Measurements from ENCODE around the gene MTARC2.
"Not testable (repeated sequence)": the region's sequence is repeated elsewhere in the genome, so short reads cannot be mapped to it uniquely, and the experiment has no call there.

MTARC2 gene

DNA sequence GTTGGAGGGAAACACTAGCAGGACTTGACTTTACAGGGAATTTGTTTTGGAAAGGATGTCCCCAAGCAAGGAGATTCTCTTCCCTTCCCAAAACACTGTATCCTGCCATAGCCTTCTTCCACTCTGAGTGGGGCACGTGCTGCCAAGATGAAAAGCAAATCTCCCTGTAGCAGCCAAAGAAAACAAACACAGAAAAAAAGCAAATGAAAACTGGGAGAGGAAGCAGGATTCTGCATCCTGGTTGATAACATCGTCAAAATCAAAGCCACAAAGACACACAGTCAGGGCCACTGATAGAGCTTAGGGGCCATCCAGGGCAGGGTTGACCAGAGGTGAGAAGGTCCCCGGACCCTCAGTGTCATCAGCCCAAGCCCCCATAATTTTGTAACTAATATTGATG, 16.0 kb upstream of the MTARC2 start:
- DNase-seq (ENCODE audit: low read depth in 1 of 2, low spot score in 1 of 2) = no peak

DNA sequence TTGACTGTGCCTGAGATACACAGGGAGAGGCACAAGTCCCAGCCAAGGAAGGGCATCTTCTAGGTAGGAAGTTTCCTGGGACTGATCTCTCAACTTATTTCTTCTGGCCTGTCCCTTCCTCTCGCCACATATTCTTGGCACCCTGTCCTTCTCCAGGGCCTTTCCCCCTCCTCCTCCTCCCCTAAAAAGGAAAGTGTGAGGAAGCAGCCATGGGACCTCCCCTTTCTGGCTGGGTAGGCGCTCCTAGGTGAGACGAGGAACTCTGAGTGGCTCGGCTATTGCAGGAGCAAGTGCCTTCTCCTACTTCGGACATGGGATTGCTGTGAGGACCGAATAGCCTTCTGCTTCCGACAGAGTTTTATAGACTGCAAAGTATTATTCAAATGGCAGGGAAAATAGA, 15.5 kb upstream of the MTARC2 start:
- no peak for DNase-seq (ENCODE audit: low read depth in 1 of 2, low spot score in 1 of 2)

DNA sequence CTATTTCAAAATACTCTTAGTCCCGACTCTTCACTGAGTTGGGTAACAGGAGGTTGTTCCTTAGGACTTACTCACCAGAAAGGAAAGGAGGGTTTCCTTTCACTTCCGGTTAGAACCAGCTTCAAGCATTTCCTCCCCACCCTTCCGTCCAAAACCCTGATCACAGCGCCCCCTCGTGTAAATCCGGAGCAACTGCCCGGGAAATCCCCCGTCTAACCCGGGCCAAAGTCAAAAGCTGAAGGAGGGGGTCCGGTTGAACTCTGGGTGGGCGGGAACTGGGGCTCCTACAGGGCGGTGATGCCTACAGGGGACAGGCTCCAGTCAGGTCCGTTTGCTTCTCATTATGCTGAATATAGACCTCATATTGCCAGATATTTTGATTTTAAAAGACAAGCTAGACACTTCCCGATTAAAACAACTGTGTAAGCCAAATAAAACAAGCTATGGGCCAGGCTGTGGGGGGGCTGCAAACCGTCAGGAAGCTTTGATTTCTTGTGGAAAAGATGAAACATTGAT, 15.0 kb upstream of the MTARC2 start:
- peak; percentile 55 to 78 for DNase-seq (ENCODE audit: low read depth in 1 of 2, low spot score in 1 of 2)

DNA sequence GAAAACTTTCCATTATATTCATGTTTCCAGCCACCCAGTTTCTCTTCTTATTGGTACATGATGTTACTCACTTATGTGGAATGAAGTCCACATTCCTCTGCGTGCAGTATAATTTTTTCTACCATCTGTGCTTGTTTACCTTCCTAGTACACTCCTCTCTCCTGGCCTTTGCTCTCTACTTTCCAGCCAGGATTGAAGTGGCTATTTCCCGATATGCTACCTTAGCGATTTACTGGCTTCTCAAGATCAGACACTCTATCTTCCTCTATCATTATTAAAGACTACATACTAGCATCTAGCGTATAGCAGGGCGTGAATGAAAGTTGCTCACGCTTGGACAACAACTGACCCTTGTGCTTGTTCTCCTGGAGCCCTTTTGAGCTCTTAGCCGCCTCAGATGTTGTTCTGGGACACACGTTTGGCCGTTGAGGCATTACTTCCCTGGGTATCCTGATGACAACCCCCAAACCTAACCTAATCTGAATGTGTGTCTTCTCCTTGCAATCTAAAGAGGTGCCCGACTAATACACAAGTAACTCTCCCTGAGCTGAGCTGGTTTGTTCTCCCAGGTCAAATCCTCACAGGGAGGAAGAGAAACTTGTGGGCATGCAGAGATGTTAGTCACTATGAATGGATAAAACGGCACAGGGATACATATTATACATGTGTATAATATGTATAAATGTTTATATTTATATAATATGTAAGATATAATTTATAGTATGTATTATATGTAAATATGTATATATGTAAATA, 13.4 kb upstream of the MTARC2 start:
- no peak for DNase-seq (ENCODE audit: low read depth in 1 of 2, low spot score in 1 of 2)

DNA sequence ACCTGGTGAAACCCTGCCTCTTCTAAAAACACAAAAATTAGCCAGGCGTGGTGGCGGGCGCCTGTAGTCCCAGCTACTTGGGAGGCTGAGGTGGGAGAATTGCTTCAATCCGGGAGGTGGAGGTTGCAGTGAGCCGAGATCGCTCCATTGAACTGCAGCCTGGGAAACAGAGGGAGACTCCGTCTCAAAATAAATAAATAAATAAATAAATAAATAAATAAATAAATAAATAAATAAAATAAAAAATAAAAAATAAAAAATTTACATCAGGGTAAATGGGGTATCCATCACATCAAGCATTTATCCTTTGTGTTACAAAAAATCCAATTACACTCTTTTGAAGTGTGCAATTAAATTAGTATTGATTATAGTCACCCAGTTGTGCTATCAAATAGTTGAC, 11.8 kb upstream of the MTARC2 start:
- not testable (repeated sequence) for DNase-seq (ENCODE audit: low read depth in 1 of 2, low spot score in 1 of 2)

DNA sequence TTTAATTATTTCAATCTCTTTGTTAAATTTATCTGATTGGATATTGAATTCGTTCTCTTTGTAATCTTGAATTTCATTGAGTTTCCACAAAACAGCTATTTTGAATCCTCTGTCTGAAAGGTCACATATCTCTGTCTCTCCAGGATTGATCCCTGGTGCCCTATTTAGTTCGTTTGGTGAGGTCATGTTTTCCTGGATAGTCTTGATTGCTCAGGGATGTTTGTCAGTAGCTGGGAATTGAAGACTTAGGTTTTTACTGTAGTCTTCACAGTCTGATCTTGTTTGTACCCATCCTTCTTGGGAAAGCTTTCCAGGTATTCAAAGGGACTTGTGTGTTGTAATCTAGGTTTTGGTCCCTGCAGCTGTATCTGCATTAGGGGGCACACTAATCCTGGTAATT, 6.8 kb upstream of the MTARC2 start:
- no peak for DNase-seq (ENCODE audit: low read depth in 1 of 2, low spot score in 1 of 2)

DNA sequence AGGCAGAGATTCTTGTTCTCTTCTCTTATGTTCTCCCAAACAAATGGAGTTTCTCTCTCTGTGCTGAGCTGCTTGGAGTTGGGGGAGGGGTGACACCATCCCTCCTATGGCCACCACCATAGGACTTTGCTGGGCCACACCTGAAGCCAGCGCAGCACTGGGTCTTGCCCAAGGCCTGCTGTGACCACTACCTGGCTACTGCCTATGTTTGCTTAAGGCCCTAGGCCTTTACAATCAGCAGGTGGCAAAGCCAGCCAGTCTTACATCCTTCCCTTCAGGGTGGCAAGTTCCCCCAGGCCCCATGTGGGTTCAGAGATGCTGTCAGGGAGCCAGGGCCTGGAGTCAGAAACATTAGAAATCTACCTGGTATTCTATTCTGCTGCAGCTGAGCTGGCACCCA, 6.3 kb upstream of the MTARC2 start:
- no peak for DNase-seq (ENCODE audit: low read depth in 1 of 2, low spot score in 1 of 2)

DNA sequence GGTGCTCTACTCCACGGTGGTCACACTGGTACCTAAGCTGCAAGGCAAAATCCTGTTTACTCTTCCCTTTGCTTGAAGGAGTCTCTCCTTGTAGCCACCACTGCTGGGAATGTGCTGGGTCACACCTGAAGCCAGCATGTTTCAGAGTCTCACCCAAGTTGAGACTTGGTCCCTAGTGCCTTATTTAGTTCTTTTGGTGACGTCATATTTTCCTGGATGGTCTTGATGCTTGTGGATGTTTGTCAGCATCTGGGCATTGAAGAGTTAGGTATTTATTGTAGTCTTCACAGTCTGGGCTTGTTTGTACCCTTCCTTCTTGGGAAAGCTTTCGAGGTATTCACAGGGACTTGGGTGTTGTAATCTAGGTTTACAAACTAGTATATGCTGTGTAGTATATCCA, 5.6 kb upstream of the MTARC2 start:
- no peak for DNase-seq (ENCODE audit: low read depth in 1 of 2, low spot score in 1 of 2)

DNA sequence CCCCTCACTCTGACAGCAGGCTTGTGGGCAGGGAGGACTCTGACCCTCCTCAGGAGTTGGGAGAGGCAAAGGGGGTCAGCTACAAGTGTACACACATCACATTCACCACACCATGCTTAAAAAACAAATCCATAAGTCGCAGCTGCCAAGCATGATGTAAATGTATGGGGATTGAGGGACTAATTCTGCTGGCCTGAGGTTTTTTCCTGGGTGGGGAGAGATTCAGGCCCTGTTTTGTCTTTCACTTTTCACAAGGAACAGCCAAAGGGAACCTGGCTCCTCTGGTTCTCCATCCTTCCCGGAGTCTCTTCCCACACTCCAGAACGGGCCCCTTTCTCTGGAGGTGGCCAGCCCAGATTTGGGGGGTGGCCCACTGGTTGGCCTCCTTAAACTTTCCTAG, 1.3 kb upstream of the MTARC2 start:
- no peak for DNase-seq (ENCODE audit: low read depth in 1 of 2, low spot score in 1 of 2)

DNA sequence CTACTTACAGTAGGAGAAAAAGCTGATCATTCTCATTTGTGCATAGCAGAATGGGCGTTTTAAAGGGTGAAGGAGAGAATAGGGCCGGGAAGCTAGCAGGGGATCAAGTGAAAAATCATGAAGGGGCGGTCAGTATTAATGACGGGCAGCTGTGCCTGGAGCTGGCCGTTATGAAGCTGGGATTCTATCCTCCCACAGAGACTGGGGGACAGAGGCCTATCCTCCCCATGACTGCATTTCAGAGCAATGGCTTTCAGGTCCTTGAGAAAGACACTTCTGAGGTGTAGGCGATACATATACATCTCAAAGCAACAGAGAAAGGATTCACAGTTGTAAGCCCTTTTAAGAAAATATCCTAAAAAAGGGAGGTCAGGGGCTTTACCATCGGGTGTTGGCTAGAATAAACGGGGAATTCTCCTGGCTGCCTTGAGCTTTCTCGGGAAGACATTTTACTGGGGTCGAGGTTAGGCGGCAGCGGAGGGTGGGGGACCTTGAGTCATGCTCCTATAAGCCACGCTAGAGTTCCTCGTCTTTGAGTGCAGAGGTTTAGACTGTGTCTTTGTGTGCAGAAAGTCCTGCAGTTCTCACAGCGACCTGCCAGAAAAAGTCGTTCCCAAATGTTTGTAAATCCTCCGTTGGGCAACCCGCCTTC, 559 bp upstream of the MTARC2 start:
- no peak for DNase-seq (ENCODE audit: low read depth in 1 of 2, low spot score in 1 of 2)

DNA sequence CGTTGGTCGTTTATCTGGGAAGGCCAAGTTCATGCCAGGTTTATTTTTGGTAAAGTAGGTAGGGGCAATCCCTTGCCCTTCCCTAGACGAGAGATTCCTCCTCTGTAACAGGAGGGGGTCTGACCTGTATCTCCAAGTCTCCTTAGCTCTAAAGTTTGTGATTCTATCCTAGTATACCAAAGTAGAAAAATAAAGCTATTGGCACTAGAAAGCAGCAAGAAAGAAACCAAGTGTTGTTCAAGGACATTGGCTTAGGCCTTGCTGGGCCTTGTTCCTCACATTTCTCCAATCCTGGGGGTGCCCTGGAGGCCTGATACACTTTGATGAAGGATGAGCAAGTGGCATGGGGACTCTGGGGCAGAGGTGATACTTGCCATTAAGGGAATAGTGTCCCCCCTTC, 814 bp downstream of the MTARC2 start:
- no peak for DNase-seq (ENCODE audit: low read depth in 1 of 2, low spot score in 1 of 2)

DNA sequence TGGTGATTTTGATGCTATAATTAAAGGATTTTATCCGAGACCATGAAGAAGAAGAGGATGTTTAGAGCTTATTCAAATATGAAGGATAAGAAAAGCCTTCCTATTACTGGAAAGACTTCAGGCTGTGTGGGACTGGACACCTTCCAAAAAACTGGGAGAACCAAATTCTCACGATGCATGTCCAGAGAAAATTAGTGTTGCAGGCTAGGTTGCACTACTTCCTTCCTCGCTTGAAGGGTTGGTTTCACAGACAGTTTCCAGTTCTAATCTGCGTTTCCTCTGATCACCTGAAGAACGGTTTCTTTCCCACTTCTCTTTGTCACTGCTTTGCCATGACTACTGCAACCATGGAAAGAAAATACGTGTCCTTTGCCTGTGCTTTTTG, 2.0 kb downstream of the MTARC2 start:
- no peak for DNase-seq (ENCODE audit: low read depth in 1 of 2, low spot score in 1 of 2)

DNA sequence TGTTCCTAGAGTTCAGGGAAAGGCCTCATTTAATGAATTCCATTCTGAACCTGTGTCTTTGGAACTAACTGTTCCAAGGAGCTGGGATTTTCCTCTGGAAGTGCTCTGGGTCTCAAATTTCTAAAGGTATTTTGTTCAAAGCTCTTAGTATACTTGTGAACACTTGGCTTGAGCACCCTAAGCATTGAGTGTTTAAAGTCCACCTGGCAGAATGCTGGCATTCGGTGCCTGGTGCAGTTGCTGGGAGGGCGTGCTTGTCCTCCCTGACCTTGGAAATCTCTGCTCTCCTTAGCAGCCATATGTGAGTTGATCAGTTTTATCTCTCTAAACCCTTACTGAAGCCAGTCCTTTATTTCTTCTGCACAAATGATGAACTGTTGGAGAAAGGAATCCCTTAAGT, 3.0 kb downstream of the MTARC2 start:
- no peak for DNase-seq (ENCODE audit: low read depth in 1 of 2, low spot score in 1 of 2)

DNA sequence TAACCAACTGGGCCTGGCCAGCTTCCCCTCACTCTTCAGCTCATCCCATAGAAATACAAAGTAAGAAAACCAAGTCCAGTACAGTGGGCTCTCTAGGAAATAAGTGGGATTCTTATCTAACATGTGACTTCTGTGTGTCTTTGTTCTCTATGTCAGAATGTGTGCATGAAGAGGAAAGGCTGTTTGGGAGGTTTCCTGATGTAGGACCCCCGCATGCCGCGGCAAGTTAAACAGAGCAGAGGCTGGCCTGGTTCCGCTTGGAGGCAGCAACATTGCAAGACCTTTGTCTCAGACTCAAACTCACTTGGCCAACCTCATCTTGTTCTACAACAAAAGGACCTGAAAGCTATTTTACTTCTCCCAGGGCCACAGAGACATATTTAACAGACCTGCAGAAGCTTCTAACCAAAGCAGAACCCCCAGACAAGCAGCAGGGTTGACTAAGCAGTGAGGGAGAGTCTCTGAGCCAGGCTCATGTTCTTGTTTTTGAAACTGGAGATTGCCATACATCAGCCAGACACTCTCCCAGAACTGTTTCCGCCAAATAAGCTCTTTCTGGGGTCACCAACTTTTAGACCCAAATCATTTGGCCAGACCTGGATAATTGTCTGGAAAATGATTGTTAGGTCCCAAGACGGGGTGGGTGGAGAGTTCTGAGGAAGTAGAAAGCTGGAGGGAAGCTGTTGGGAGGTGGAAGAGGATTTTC, 6.2 kb downstream of the MTARC2 start:
- DNase-seq (ENCODE audit: low read depth in 1 of 2, low spot score in 1 of 2) = no peak

DNA sequence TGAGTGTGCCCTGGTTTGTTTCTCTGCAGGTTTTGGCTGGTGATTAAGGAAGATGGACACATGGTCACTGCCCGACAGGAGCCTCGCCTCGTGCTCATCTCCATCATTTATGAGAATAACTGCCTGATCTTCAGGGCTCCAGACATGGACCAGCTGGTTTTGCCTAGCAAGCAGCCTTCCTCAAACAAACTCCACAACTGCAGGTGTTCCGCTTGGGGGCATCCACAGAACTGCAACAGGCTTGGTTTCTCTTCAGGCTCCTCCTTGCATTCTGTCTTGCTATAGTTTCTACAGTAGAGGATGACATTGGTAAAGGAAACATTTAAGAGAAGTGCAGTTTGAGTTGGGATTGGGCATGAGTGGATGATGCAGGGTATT, 6.8 kb downstream of the MTARC2 start:
- DNase-seq (ENCODE audit: low read depth in 1 of 2, low spot score in 1 of 2) = no peak

DNA sequence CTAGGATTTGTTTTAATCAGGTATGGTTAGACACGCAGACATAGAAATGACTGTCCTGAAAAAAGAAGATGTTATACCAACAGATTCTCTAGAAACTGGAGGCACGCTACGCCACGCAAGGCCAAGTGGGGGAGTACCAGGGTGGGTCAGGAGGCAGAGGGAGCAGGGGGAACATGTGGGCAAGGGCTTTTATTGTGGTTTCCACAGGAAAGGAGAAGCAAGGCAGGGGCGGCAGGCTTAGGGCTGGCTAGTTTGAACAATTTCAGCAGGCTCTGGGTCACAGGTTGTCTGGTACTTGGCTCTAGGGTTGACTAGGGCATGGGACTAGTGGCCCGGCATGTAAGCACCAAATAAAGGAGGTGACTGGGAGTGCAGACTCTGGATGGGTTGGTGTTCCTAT, 7.2 kb downstream of the MTARC2 start:
- no peak for DNase-seq (ENCODE audit: low read depth in 1 of 2, low spot score in 1 of 2)

DNA sequence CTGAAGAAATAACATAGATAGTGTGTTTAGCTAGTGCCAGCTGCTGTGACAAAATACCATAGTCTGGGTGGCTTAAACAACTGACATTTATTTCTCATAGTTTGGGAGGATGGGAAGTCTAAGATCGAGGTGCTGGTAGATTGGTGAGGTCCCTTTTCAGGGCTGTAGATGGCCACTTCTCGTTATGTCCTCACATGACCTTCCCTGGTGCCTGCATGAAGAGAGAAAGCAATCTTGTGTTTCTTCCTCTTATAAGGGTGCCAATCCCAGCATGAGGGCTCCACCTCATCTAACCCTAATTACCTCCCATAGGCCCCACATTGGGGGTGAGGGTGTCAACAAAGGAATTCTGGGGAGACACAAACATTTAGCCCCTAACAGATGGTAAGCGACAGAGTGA, 9.3 kb downstream of the MTARC2 start:
- no peak for DNase-seq (ENCODE audit: low read depth in 1 of 2, low spot score in 1 of 2)

DNA sequence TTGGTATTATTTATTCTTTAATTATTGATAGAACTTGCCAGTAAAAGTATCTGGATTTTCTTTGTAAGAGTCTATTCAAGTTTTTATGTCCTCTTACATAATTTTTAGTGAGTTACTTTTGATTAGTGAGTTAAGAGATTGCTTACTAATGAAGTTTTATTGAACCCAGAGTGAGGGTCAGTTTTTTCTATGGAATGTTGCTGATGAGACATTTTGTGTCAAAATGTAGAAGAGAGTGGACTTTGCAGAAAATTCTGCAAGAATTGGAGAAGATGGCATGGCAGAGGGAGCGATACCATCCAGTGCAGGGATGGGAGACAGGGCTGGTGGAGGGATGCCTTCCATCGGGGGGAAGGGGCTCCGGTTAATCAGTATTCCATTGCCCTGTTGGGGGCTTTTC, 11.0 kb downstream of the MTARC2 start:
- DNase-seq (ENCODE audit: low read depth in 1 of 2, low spot score in 1 of 2) = no peak

DNA sequence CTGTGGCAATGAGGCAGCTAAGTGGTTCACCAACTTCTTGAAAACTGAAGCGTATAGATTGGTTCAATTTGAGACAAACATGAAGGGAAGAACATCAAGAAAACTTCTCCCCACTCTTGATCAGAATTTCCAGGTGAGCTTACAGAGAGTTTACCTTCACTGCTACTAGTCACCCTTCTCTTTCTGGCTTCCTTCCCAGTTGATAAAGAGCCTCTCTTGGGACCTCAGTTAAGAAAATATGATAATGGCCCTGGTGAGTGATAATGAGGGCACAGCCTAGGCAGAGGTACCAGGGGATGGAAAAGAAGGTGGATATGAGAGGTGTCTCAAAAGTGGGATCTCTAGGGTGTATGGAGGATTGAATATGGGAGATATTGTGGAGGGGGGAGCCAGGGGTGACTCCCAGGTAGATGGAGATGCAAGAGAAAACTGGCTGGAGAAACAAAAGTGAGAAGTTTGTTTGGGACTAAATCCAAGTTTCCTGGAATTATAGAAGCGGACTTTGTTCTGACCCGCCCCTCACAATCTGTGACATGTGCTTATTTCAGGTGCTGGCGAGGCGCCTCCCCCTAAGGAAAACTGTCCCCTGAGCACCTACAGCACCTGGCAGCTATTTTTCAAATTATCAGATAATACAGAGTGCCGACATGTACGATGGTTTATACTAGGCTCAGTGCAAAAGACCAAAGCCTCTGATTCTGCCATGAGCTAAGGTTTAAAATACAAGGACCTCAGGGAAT, 13.7 kb downstream of the MTARC2 start:
- DNase-seq (ENCODE audit: low read depth in 1 of 2, low spot score in 1 of 2) = no peak

DNA sequence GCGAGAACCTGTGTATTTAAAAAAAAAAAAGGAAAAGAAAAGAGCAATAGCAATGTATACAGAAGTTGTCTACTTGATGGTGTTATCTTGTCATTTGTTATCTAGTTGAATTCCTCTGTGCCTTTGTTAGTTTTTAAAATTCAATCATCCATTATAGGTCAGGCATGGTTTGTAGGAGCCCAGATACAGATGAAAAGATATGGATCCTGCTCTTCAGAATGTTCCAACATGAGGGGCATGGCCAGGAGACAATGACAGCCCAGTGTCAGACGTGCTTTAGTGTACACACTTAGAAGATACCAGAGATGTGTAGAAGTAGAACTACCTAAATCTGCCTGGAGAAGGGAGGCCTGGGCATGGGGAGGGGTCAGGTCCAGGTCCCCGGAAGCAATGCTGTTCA, 16.6 kb downstream of the MTARC2 start:
- no peak for DNase-seq (ENCODE audit: low read depth in 1 of 2, low spot score in 1 of 2)

DNA sequence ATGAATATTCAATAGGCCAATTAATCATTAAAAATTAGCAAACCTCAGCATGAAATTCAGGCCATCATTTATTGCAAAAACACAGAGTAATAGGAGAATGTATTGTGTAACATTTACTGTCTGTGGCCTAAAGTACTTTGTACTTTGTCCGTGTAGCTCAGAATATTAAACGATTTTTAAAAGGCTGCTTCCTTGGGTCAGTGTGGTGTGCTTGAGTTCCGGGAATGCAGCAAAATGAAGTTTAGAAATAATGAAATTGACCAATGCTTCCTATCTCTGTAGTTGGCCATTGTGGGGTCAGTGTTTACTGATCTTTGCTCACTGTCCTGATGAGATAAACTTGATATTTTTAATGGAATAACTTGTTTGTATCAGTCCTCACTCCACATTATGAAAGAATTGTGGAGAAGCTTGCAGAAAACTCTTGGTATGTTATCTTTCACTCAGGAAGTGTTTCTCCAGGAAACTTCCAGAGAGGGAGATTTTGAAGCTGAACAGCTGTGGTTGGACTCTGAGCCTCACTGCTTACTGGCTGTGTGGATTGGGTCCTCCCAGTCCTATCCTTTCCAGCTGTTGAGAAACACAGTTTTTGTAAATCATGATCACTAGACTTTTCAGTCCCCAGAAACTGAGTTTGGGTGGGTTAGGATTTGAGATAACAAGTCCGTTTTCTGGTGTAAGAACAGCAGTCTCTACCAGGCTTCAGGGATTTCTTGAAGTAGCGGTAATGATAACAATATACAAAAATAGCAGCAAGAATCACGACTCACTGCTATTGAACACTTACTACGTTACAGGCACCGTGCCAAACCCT, 19.4 kb downstream of the MTARC2 start:
- no peak for DNase-seq (ENCODE audit: low read depth in 1 of 2, low spot score in 1 of 2)

All from activated CD4-positive, alpha-beta T cell treated with anti-CD3 and anti-CD28 coated beads, Interleukin-2, amount 50 U/mL, for 24 hours (primary cell).